NCI-H2029 (cell line): ENCODE results near the gene FOXA3.
A peak's percentile ranks its signal among the peaks of the same experiment; 100 is the strongest.

Source experiments
- DNase-seq: peaks from one replicate; lab custom pipeline; 2025; lab: John Stamatoyannopoulos, UW

The FOXA3 gene

GRCh38 chr19:45863840-45864628 lies at the start of gene FOXA3:
Gene FOXA3 (plus strand): TSS chr19:45864326. CDS start chr19:45864457, 131 bp downstream.
- no peak for DNase-seq

- DNase-seq: no peak
Measured at GRCh38 chr19:45814851-45815480, 49.2 kb upstream of the FOXA3 start, which contains the start of gene RSPH6A. Gene RSPH6A (minus strand): TSS chr19:45815308. CDS start chr19:45815176, 132 bp downstream.

- no peak for DNase-seq
Measured at GRCh38 chr19:45815481-45816216, 48.5 kb upstream of the FOXA3 start.

- no peak for DNase-seq
Measured at GRCh38 chr19:45816236-45817009, 47.7 kb upstream of the FOXA3 start.

- peak; percentile 83 for DNase-seq
Measured at GRCh38 chr19:45817010-45817724, 47.0 kb upstream of the FOXA3 start.

- no peak for DNase-seq
Measured at GRCh38 chr19:45817725-45818301, 46.3 kb upstream of the FOXA3 start.

- DNase-seq: no peak
Measured at GRCh38 chr19:45819769-45820168, 44.4 kb upstream of the FOXA3 start.

- DNase-seq: no peak
Measured at GRCh38 chr19:45820413-45821102, 43.6 kb upstream of the FOXA3 start.

GRCh38 chr19:45821103-45821521 lies 43.0 kb upstream of the FOXA3 start:
- DNase-seq: no peak

- DNase-seq: no peak
Measured at GRCh38 chr19:45821570-45821969, 42.6 kb upstream of the FOXA3 start.

- DNase-seq: no peak
Measured at GRCh38 chr19:45822716-45823115, 41.4 kb upstream of the FOXA3 start.

- no peak for DNase-seq
Measured at GRCh38 chr19:45823182-45823581, 40.9 kb upstream of the FOXA3 start.

- DNase-seq: peak; percentile 83
Measured at GRCh38 chr19:45824041-45824471, 40.1 kb upstream of the FOXA3 start.

GRCh38 chr19:45824531-45825262 lies 39.4 kb upstream of the FOXA3 start:
- no peak for DNase-seq

GRCh38 chr19:45825263-45825605 lies 38.9 kb upstream of the FOXA3 start:
- DNase-seq: no peak

- no peak for DNase-seq
Measured at GRCh38 chr19:45825917-45826893, 37.9 kb upstream of the FOXA3 start.

GRCh38 chr19:45826934-45827333 lies 37.2 kb upstream of the FOXA3 start:
- no peak for DNase-seq

GRCh38 chr19:45827459-45828093 lies 36.5 kb upstream of the FOXA3 start:
- DNase-seq: no peak
